OCI-LY1 (cell line): ENCODE results near the gene GNAQ.

Experiments used
- CTCF ChIP-seq: fragments of 200-600 bp; sonication (generic), shearing (Covaris generic); IDR thresholded peaks from 2 replicates; pipeline ENCODE4 v1.5.1; 2017; ENCODE audit warnings: mild to moderate bottlenecking, antibody characterized with exemption, low read length, moderate library complexity, mixed read lengths
- EZH2 ChIP-seq: fragments of 200-600 bp; sonication (generic), shearing (Covaris generic); IDR thresholded peaks from 2 replicates; pipeline ENCODE4 v1.8.0; 2017; ENCODE audit warnings: borderline replicate concordance, mixed run types, mild to moderate bottlenecking, antibody characterized with exemption, low read length, moderate library complexity, mixed read lengths

DNA sequence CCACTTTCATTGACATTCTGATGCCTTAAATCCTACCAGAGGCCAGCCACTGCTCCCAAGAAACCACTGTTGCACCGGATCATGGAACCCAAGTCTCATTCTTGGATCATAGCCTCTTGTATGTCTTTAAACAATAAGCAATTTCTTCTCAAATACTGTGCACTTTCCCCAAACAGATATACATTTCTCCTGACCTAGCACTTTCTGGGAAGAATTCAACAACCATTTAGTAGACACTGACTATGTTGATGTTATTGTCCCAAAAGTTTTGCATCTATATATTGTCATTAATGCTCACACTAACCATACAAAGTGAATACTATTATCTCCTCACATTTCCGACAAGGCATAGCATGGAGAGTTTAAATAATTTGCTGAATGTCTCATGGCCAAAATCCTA lies 123.3 kb downstream of the GNAQ start:
- TF ChIP-seq EZH2 (no peak), CTCF (no peak)
